Fibroblast of lung (primary cell): ENCODE measurements around the gene CCDC88C.

ENCODE experiments used
- EZH2 ChIP-seq: IDR thresholded peaks from 2 replicates; pipeline ENCODE4 v1.5.1; 2012; ENCODE audit warnings: low read length, control low read depth, mild to moderate bottlenecking; ENCODE audit errors: missing control alignments
- TF ChIP-seq, protein P1 (sequence below), 2 donors: IDR thresholded peaks in 1 of 2; conservative IDR thresholded peaks in 1 of 2; 1 replicate in 1 of 2; 2 replicates in 1 of 2; pipeline ENCODE4 v1.5.1; 2011 to 2012; ENCODE audit warnings: low read length in 2 of 2, control low read depth in 1 of 2, inconsistent platforms in 1 of 2, low read depth in 1 of 2, mild to moderate bottlenecking in 1 of 2

DNA sequence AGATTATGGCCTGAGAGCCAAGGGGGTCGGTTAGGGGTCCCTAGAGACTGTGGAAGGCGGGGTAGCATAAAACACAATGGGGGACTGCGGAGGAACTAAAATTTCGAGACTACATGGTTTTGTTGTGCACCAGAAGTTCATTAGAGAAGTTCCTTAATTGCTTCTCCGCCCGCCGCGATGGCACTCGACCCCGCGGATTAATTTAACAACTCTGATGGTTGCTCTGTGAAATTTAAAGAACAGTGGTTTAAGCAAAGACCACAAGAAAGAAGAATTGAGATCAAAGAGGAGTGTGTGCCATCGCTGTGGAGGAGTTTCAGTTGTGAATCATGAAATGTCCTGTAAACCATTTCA, 1.4 kb upstream of the CCDC88C start:
- no peak for TF ChIP-seq EZH2
- TF ChIP-seq, protein P1, sequence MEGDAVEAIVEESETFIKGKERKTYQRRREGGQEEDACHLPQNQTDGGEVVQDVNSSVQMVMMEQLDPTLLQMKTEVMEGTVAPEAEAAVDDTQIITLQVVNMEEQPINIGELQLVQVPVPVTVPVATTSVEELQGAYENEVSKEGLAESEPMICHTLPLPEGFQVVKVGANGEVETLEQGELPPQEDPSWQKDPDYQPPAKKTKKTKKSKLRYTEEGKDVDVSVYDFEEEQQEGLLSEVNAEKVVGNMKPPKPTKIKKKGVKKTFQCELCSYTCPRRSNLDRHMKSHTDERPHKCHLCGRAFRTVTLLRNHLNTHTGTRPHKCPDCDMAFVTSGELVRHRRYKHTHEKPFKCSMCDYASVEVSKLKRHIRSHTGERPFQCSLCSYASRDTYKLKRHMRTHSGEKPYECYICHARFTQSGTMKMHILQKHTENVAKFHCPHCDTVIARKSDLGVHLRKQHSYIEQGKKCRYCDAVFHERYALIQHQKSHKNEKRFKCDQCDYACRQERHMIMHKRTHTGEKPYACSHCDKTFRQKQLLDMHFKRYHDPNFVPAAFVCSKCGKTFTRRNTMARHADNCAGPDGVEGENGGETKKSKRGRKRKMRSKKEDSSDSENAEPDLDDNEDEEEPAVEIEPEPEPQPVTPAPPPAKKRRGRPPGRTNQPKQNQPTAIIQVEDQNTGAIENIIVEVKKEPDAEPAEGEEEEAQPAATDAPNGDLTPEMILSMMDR (conservative IDR thresholded peaks at IDR 0.05 in 1 of 2, IDR thresholded peaks at IDR 0.05 in 1 of 2; ENCODE audit: low read depth in 1 of 2, low read length in 2 of 2), result no peak
